Activated naive CD4-positive, alpha-beta T cell treated with anti-CD3 and anti-CD28 coated beads, Interleukin-2, amount 10 ng/mL, durations not matched to agents 7 days and 5 days (primary cell): Measurements from ENCODE around the gene CARD10.

Source experiments
- CTCF ChIA-PET: fragments of 350-600 bp; sonication (Branson Sonifier 250); formaldehyde crosslinking; loops from one replicate; lab custom pipeline; 2021; ENCODE audit warnings: antibody characterized with exemption; lab: Charles Lee
- DNase-seq: peaks from one replicate; pipeline ENCODE4 v3.0.0-alpha.2; 2020
- H3K27ac Mint-ChIP-seq: one replicate; pipeline ENCODE4 v1.8.0; 2021; ENCODE audit warnings: mild to moderate bottlenecking, moderate library complexity, mixed read lengths
- H3K27me3 Mint-ChIP-seq: one replicate; pipeline ENCODE4 v1.8.0; 2021; ENCODE audit warnings: mild to moderate bottlenecking, mixed read lengths
- H3K36me3 Mint-ChIP-seq: one replicate; pipeline ENCODE4 v1.8.0; 2021; ENCODE audit warnings: mixed read lengths
- H3K4me1 Mint-ChIP-seq: one replicate; pipeline ENCODE4 v1.8.0; 2021; ENCODE audit warnings: mixed read lengths
- H3K4me3 Mint-ChIP-seq: one replicate; pipeline ENCODE4 v1.8.0; 2021; ENCODE audit warnings: mild to moderate bottlenecking, moderate library complexity, mixed read lengths
- H3K9me3 Mint-ChIP-seq: one replicate; pipeline ENCODE4 v1.8.0; 2021; ENCODE audit warnings: mixed read lengths

CARD10 gene

DNA sequence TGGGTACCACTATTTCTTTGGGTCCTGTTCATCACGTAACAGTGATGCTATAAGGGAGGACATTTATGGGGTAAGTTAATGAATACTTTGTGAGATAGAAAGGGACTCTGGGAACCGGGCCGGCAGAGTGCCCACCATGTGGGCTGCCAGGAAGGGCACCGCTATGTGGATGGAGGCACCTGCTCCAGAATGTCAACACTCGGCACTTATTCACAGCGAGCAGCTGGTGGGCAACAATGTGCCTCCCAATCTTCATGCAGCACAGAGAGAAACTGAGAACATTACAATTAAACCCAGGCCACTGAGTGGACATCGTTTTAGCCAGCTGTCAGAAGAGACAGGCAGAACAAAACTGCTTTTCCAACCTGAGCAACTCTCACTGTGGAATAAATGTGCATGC lies 76.1 kb downstream of the CARD10 start:
- peaks cover 6% of the 10 kb centered on the region for H3K4me1 Mint-ChIP-seq
- peaks cover 2% of the 10 kb centered on the region for H3K36me3 Mint-ChIP-seq
- peaks cover 28% of the 10 kb centered on the region for H3K27me3 Mint-ChIP-seq

DNA sequence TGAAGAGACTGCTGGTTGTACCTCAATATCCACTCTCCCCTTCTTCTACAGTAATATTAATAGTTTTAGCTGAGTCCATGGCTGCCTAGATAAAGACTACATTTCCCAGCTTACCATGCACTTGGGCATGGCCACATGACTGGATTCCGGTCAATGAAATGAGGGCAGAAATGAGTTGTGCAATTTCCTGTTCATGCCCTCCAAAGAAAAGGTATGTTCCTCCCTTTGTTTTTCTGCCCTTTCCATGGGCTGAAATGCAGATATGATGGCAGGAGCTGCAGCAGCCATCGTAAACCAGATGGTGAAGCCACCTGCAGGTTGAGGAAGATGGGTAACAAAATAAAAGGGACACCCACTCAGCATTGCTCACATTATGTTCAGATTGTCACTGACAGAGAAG lies 76.7 kb downstream of the CARD10 start:
- Mint-ChIP-seq H3K27me3 (peaks cover 22% of the 10 kb centered on the region), H3K4me1 (peaks cover 6% of the 10 kb centered on the region), H3K9me3 (peaks cover 4% of the 10 kb centered on the region), H3K4me3 (no peak overlapping the region), H3K36me3 (peaks cover 2% of the 10 kb centered on the region), H3K27ac (no peak overlapping the region)
- no peak for DNase-seq
- CTCF ChIA-PET = interaction anchor here (1.0 to 2.3 kb wide), 2 partner anchors 14 to 126 kb away, joined by 4 to 7 read pairs; no protein-coding TSS in a partner anchor

More for the DNA sequence above, 76.1 kb downstream of the CARD10 start:
- Mint-ChIP-seq H3K27ac (no peak overlapping the region), H3K4me3 (no peak overlapping the region), H3K9me3 (peaks cover 4% of the 10 kb centered on the region)
- CTCF ChIA-PET = interaction anchor here (2.3 kb wide), 1 partner anchor 127 kb away, joined by 7 read pairs; no protein-coding TSS in a partner anchor
- DNase-seq = no peak

DNA sequence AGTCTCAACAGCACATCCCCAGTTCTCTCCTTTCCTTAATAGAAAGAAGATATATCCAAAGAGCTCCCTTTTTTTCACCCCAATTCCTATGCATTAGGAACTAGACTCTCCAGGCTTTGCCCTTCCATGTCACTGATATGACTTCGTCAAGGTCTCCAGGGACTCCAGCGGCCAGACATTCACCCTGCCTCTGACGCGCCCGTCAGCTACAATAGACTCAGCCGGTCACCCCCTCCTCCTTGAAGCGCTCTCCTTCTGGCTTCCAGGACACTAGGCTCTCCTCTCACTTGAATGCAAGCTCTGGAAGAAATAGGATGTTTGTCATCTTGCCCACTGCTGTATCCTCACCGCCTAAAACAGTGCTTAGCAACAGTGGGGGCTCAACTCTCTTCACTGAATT lies 77.1 kb downstream of the CARD10 start:
- peaks cover 18% of the 10 kb centered on the region for H3K27me3 Mint-ChIP-seq
- peaks cover 2% of the 10 kb centered on the region for H3K36me3 Mint-ChIP-seq
- H3K4me3 Mint-ChIP-seq = no peak overlapping the region
- no peak for DNase-seq
- peaks cover 6% of the 10 kb centered on the region for H3K4me1 Mint-ChIP-seq
- no peak overlapping the region for H3K27ac Mint-ChIP-seq
- CTCF ChIA-PET = interaction anchor here (1.0 to 2.3 kb wide), 3 partner anchors 13 to 126 kb away, joined by 3 to 7 read pairs (median 4); no protein-coding TSS in a partner anchor
- H3K9me3 Mint-ChIP-seq = peaks cover 4% of the 10 kb centered on the region

DNA sequence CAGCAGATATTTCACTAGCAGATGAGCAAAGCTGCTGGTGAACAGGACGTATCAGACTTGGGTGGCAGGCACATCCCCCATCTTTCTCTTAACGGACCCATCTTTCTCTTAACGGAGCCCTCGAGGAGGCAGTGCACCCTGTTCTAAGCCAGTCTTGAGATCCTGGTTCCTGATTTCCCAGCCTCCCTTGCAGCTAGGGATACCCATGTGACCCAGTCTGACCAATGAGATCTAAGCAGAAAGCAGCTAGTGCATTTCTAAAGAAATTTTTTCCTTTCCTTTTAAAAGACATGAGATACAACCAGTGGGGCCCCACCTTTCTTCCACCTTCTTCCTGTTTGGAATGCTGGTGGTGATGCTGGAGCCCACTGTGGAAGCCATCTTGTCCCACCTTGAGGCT lies 78.3 kb downstream of the CARD10 start:
- peaks cover 6% of the 10 kb centered on the region for H3K4me1 Mint-ChIP-seq

More for the DNA sequence above, 78.3 kb downstream of the CARD10 start:
- Mint-ChIP-seq H3K36me3 (peaks cover 2% of the 10 kb centered on the region), H3K27me3 (peaks cover 18% of the 10 kb centered on the region), H3K4me3 (no peak overlapping the region), H3K9me3 (peaks cover 4% of the 10 kb centered on the region), H3K27ac (no peak overlapping the region)
- DNase-seq = no peak
- CTCF ChIA-PET = interaction anchor here (2.3 kb wide), 1 partner anchor 124 kb away, joined by 7 read pairs; no protein-coding TSS in a partner anchor
